Measurements from ENCODE around the gene NHEJ1.

Gene NHEJ1

GRCh38 chr2:219089330-219089729 is 71.3 kb downstream of the NHEJ1 start:
- TF ChIP-seq CTCF (conservative IDR thresholded peaks at IDR 0.05): no peak
- no peak overlapping the region for H3K27ac ChIP-seq

GRCh38 chr2:219087848-219088247 is 72.8 kb downstream of the NHEJ1 start:
- no peak for TF ChIP-seq CTCF (conservative IDR thresholded peaks at IDR 0.05)
- no peak overlapping the region for H3K27ac ChIP-seq

GRCh38 chr2:219087361-219087760 is 73.3 kb downstream of the NHEJ1 start:
- no peak overlapping the region for H3K27ac ChIP-seq
- TF ChIP-seq CTCF (conservative IDR thresholded peaks at IDR 0.05): no peak

GRCh38 chr2:219086196-219086595 is 74.4 kb downstream of the NHEJ1 start:
- no peak overlapping the region for H3K27ac ChIP-seq
- TF ChIP-seq CTCF (conservative IDR thresholded peaks at IDR 0.05): no peak

- TF ChIP-seq CTCF (conservative IDR thresholded peaks at IDR 0.05): no peak
- H3K27ac ChIP-seq: no peak overlapping the region
Observed at GRCh38 chr2:219084791-219085190, 75.8 kb downstream of the NHEJ1 start.

- no peak for TF ChIP-seq CTCF (conservative IDR thresholded peaks at IDR 0.05)
- H3K27ac ChIP-seq: no peak overlapping the region
Observed at GRCh38 chr2:219082332-219082958, 78.2 kb downstream of the NHEJ1 start.

- TF ChIP-seq CTCF (conservative IDR thresholded peaks at IDR 0.05): no peak
- H3K27ac ChIP-seq: no peak overlapping the region
Observed at GRCh38 chr2:219081701-219082331, 78.8 kb downstream of the NHEJ1 start.
